ENCODE results near the gene IFT122.

GRCh38 chr3:129543156-129543790 lies 103.2 kb downstream of the IFT122 start, which contains the start of gene H1-8:
- TF ChIP-seq CTCF (IDR thresholded peaks at IDR 0.05) (no peak), POLR2AphosphoS5 (IDR thresholded peaks at IDR 0.05) (no peak), POLR2A (IDR thresholded peaks at IDR 0.05) (no peak)
